SK-N-MC (cell line): Measurements from ENCODE around the gene PDK3.

ENCODE experiments used
- EZH2 ChIP-seq: fragments of 200-600 bp; sonication (generic); IDR thresholded peaks from one replicate; pipeline ENCODE4 v1.6.1; 2017; ENCODE audit warnings: antibody characterized with exemption
- FOXP2 ChIP-seq: optimal IDR thresholded peaks from 2 replicates; pipeline ENCODE3; 2011; ENCODE audit warnings: mild to moderate bottlenecking, moderate library complexity; ENCODE audit not compliant: insufficient read depth; ENCODE audit errors: extremely low read length, control extremely low read depth
- POLR2AphosphoS5 ChIP-seq: IDR thresholded peaks from 2 replicates; pipeline ENCODE4 v1.6.1; 2012; ENCODE audit warnings: mild to moderate bottlenecking, low read depth, low read length, borderline replicate concordance

GRCh38 chrX:24427747-24428019 lies 37.4 kb upstream of the PDK3 start:
- TF ChIP-seq POLR2AphosphoS5 (no peak), EZH2 (no peak), FOXP2 (no peak)
